ENCODE measurements around the gene KMO. TPM values are rescaled to one million over a fixed set of nuclear protein-coding genes. Genes with fewer than 3 reads are reported as not detected.
A peak's percentile ranks its signal among the peaks of the same experiment; 100 is the strongest.

Gene KMO
- polyA plus RNA-seq, 4 donors, result 0.45 to 3.2 (median 1.3) TPM

DNA sequence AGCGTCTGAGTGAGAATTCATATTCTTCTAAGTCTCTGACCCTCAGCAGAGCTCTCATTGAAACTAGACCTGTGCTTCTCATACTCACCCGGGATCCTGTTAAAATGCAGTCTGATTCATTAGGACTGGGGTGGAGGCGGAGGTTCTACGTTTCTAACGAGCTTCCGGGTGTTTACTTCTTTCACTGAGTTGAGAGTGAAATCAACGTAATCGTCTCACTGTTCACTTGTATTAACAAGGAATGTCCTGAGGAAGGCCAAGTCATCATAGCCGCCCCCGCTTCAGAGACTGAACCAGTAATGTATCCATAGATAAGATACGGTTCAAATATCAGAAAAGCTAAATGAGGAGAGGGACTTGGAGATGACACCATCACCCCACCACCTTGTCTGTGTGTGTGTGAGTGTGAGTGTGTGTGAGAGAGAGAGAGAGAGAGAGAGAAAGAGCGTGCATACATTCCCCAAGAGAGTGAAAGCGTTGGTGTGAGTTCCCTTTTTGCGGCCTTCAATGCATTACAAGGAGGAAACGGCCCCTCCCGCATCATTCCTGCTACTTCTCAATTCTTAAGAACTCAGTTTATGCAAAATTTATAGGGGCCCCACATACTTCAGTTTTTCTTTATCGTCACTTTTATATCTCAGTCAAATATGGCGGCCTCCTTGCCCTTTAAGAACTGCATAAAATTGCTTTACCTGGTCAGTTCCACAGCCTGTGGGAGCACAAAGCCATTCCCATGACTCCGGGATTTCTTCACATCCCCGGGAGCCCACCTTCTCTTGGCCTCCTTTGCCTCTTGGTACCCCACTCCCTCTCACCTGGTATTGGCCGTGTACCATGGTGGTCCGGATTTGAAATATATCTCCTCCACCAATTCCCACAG, 19.8 kb downstream of the KMO start:
- H3K27me3 ChIP-seq (ENCODE audit: control insufficient read depth in 3 of 3, insufficient read depth in 3 of 3, low read length in 3 of 3), result no peaks in the 10 kb centered on the region
- peak overlapping the region in 1 of 3 donors; percentile 57 for H3K27ac ChIP-seq (ENCODE audit: low read depth in 1 of 3, low read length in 2 of 3)
- no peaks in the 10 kb centered on the region for H3K4me1 ChIP-seq (ENCODE audit: control insufficient read depth in 3 of 3, insufficient read depth in 2 of 3, low read depth in 1 of 3, low read length in 2 of 3)
- WGBS, 3 donors, result 68 to 87% (median 73%) methylated on average over 22 of the region's 22 CpGs
- no peaks in the 10 kb centered on the region for H3K36me3 ChIP-seq (ENCODE audit: control insufficient read depth in 3 of 3, insufficient read depth in 2 of 3, low read depth in 1 of 3, low read length in 3 of 3)
- DNase-seq, result no peak
- FAIRE-seq, result no peak
- H3K9me3 ChIP-seq (ENCODE audit: control insufficient read depth in 2 of 2, insufficient read depth in 1 of 2, low read depth in 1 of 2, low read length in 1 of 2), result no peaks in the 10 kb centered on the region
- no peak overlapping the region for H3K4me3 ChIP-seq (ENCODE audit: low read depth in 1 of 3, low read length in 3 of 3)

DNA sequence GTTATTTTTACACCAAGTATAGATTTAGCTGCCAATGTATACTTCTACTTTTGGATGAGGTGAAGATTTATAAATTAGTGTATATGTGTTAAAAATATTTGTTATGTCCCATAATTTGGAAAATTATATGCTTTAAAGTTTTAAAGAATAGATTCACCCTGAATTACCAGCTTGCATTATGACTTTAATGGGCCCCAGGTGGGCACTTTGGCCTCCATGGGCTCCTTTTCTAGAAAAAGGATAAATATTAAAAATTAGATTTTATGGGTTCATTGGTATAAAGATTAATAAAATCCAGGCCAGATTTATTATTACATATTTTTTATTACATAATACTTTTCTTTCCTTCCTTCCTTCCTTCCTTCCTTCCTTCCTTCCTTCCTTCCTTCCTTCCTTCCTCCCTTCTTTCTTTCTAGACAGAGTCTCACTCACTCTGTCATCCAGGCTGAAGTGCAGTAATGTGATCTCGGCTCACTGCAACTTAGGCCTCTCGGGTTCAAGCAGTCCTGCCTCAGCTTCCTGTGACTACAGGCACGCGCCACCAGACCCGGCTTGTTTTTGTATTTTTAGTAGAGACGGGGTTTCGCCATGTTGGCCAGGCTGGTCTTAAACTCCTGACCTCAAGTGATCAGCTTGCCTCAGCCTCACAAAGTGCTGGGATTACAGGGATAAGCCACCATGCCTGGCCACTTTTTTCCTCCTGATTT, 21.9 kb downstream of the KMO start:
- FAIRE-seq, result no peak
- Histone ChIP-seq H3K27ac (ENCODE audit: low read depth in 1 of 3, low read length in 2 of 3) (no peak overlapping the region), H3K27me3 (ENCODE audit: control insufficient read depth in 3 of 3, insufficient read depth in 3 of 3, low read length in 3 of 3) (no peaks in the 10 kb centered on the region), H3K9me3 (ENCODE audit: control insufficient read depth in 2 of 2, insufficient read depth in 1 of 2, low read depth in 1 of 2, low read length in 1 of 2) (no peaks in the 10 kb centered on the region), H3K4me3 (ENCODE audit: low read depth in 1 of 3, low read length in 3 of 3) (no peak overlapping the region), H3K4me1 (ENCODE audit: control insufficient read depth in 3 of 3, insufficient read depth in 2 of 3, low read depth in 1 of 3, low read length in 2 of 3) (no peaks in the 10 kb centered on the region), H3K36me3 (ENCODE audit: control insufficient read depth in 3 of 3, insufficient read depth in 2 of 3, low read depth in 1 of 3, low read length in 3 of 3) (no peaks in the 10 kb centered on the region)
- DNase-seq, result no peak
- WGBS, 3 donors, result 86 to 95% (median 92%) methylated on average over 7 of the region's 7 CpGs

DNA sequence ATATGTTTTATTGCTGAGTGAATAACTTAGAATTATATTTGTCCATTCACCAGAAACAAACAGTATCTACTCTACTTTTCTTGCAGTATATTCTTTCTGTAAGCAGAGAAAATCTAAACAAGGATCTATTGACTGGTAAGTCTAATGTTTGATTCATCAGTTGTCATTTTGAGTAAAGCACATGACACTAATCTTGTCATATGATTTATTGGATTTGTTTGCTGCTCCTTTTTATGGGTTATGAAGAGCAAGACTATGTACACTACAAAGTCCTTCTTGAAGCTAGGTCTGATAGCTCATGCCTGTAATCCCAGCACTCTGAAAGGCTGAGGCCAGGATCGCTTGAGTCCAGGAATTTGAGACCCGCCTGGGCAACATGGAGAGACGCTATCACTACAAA, 23.3 kb downstream of the KMO start:
- Histone ChIP-seq H3K4me1 (ENCODE audit: control insufficient read depth in 3 of 3, insufficient read depth in 2 of 3, low read depth in 1 of 3, low read length in 2 of 3) (no peaks in the 10 kb centered on the region), H3K9me3 (ENCODE audit: control insufficient read depth in 2 of 2, insufficient read depth in 1 of 2, low read depth in 1 of 2, low read length in 1 of 2) (no peaks in the 10 kb centered on the region), H3K36me3 (ENCODE audit: control insufficient read depth in 3 of 3, insufficient read depth in 2 of 3, low read depth in 1 of 3, low read length in 3 of 3) (no peaks in the 10 kb centered on the region), H3K27ac (ENCODE audit: low read depth in 1 of 3, low read length in 2 of 3) (peak overlapping the region in 1 of 3 donors; percentile 23), H3K4me3 (ENCODE audit: low read depth in 1 of 3, low read length in 3 of 3) (no peak overlapping the region), H3K27me3 (ENCODE audit: control insufficient read depth in 3 of 3, insufficient read depth in 3 of 3, low read length in 3 of 3) (no peaks in the 10 kb centered on the region)
- WGBS, 3 donors, result 68 to 92% (median 78%) methylated on average over 3 of the region's 3 CpGs
- FAIRE-seq (no peak), DNase-seq (peak in 1 of 2 donors; percentile 35)

DNA sequence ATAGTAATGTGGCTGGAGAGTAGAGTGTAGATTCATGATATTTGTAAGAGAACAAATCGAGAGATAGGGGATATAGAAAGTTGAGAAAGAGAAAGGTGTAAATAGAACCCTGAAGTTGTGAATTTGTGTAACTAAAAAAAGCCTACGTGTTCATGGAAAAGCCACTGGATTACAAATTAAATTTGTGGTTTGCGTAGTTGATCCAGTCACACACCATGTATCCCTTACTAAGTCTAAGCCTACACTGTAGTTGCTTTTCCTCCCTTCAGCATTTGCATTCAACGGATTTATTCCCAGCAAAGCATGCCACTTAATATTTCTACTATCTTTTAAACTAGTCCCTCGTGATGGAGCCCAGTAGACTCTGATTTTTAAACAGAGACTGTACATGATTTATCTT, 24.9 kb downstream of the KMO start:
- no peaks in the 10 kb centered on the region for H3K36me3 ChIP-seq (ENCODE audit: control insufficient read depth in 3 of 3, insufficient read depth in 2 of 3, low read depth in 1 of 3, low read length in 3 of 3)
- H3K4me3 ChIP-seq (ENCODE audit: low read depth in 1 of 3, low read length in 3 of 3), result no peak overlapping the region
- DNase-seq, result no peak
- WGBS, 3 donors, result 84 to 89% (median 84%) methylated on average over 5 of the region's 5 CpGs
- H3K9me3 ChIP-seq (ENCODE audit: control insufficient read depth in 2 of 2, insufficient read depth in 1 of 2, low read depth in 1 of 2, low read length in 1 of 2), result no peaks in the 10 kb centered on the region
- H3K4me1 ChIP-seq (ENCODE audit: control insufficient read depth in 3 of 3, insufficient read depth in 2 of 3, low read depth in 1 of 3, low read length in 2 of 3), result no peaks in the 10 kb centered on the region
- H3K27me3 ChIP-seq (ENCODE audit: control insufficient read depth in 3 of 3, insufficient read depth in 3 of 3, low read length in 3 of 3), result no peaks in the 10 kb centered on the region
- FAIRE-seq, result no peak
- H3K27ac ChIP-seq (ENCODE audit: low read depth in 1 of 3, low read length in 2 of 3), result no peak overlapping the region

DNA sequence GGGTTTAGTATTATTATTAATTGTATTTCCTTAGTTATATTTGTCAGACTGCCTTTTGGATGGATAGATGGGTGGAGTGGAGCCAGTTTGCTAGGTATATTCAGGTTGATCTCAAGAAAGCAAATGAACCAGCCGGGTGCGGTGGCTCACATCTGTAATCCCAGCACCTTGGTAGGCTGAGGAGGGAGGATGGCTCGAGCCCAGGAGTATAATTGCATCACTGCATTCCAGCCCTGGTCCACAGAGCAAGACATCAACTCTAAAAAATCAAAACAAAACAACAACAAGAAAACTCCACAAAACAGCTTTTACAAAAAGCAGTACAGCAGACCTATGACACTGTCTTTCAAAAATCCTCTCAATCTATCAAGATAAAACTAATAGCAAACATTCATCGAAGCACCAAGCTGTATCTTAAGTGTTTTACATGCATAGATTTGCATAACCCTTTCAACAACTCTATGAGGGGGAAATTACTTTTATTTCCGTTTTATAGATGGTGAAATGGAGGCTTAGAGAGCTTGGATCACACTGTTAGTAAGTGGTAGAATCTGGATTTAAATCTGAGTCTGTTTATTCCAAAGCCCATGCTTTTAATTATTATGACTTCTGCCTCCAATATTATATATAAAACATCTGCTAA, 25.5 kb downstream of the KMO start:
- Histone ChIP-seq H3K4me3 (ENCODE audit: low read depth in 1 of 3, low read length in 3 of 3) (no peak overlapping the region), H3K9me3 (ENCODE audit: control insufficient read depth in 2 of 2, insufficient read depth in 1 of 2, low read depth in 1 of 2, low read length in 1 of 2) (no peaks in the 10 kb centered on the region), H3K36me3 (ENCODE audit: control insufficient read depth in 3 of 3, insufficient read depth in 2 of 3, low read depth in 1 of 3, low read length in 3 of 3) (no peaks in the 10 kb centered on the region), H3K27ac (ENCODE audit: low read depth in 1 of 3, low read length in 2 of 3) (no peak overlapping the region), H3K27me3 (ENCODE audit: control insufficient read depth in 3 of 3, insufficient read depth in 3 of 3, low read length in 3 of 3) (no peaks in the 10 kb centered on the region), H3K4me1 (ENCODE audit: control insufficient read depth in 3 of 3, insufficient read depth in 2 of 3, low read depth in 1 of 3, low read length in 2 of 3) (no peaks in the 10 kb centered on the region)
- FAIRE-seq (no peak), DNase-seq (no peak)
- WGBS, 3 donors, result 72 to 81% (median 79%) methylated on average over 5 of the region's 5 CpGs

DNA sequence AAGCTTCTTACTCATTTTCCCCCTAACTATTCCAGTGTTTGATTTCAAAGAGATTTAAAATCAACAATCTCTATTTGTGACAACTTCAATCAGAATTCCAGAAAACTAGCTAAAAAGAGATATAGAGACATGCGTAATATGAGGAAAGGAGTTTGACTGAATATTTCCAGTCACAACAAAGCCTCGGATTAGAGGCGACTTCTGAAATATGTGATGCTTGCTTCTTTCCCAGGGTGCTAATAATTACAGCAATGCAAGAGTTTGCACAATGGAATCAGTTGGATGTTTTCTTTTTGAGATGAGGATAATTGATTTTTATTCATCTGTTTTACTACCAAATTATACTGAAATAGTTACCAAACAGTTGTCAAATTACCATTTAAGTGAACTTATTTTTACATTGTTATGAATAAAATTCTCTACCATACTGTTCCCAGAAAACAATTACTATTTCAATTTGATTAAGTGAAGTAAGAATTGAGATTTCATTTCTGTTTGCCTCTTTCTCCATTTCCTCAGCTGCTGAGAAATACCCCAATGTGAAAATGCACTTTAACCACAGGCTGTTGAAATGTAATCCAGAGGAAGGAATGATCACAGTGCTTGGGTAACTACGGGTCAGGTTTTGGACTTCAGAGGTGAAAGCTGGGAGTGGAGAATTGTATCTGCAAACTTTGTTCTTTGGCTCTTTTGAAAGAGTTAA, 28.1 kb downstream of the KMO start:
- WGBS, 3 donors, result 75 to 81% (median 79%) methylated on average over 4 of the region's 4 CpGs
- Histone ChIP-seq H3K4me3 (ENCODE audit: low read depth in 1 of 3, low read length in 3 of 3) (no peak overlapping the region), H3K27me3 (ENCODE audit: control insufficient read depth in 3 of 3, insufficient read depth in 3 of 3, low read length in 3 of 3) (no peaks in the 10 kb centered on the region), H3K4me1 (ENCODE audit: control insufficient read depth in 3 of 3, insufficient read depth in 2 of 3, low read depth in 1 of 3, low read length in 2 of 3) (no peaks in the 10 kb centered on the region), H3K9me3 (ENCODE audit: control insufficient read depth in 2 of 2, insufficient read depth in 1 of 2, low read depth in 1 of 2, low read length in 1 of 2) (no peaks in the 10 kb centered on the region), H3K27ac (ENCODE audit: low read depth in 1 of 3, low read length in 2 of 3) (no peak overlapping the region), H3K36me3 (ENCODE audit: control insufficient read depth in 3 of 3, insufficient read depth in 2 of 3, low read depth in 1 of 3, low read length in 3 of 3) (no peaks in the 10 kb centered on the region)
- DNase-seq (peak in 1 of 2 donors; percentile 19), FAIRE-seq (no peak)

DNA sequence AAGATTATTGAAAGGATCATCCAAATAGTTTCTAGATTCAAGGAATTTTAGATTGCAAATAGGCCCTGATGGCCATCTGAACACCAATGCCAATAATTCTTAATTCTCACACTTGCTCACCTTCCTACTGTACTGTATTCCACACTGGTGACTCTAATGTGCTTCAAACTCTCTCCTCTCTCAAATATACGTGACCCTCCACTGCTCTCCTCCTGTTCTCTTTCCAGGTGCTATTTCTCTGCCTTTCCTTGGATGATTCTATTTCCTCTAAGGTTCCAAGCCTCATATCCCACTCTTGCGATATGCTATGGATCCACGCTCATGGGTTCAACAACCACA, 28.6 kb downstream of the KMO start:
- no peak for FAIRE-seq

DNA sequence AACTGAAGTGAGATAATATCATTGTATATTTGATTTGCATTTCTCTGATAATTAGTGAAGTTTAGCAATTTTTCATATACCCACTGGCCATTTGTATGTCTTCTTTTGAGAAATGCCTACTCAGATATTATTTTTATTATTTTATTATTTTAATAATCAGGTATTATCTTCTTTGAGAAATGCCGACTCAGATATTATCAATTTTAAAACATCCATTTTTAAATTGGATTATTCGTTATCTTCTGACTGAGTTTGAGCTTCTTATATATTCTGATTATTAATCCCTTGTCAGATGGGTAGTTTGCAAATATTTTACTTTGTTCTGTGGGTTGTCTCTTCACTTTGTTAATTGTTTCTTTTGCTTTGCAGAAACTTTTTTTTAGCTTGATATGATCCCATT, 37.7 kb downstream of the KMO start:
- WGBS, 3 donors, result 83 to 92% (median 87%) methylated on average over 2 of the region's 2 CpGs
- FAIRE-seq (no peak), DNase-seq (no peak)
- H3K4me1 ChIP-seq (ENCODE audit: control insufficient read depth in 3 of 3, insufficient read depth in 2 of 3, low read depth in 1 of 3, low read length in 2 of 3), result no peaks in the 10 kb centered on the region
- H3K9me3 ChIP-seq (ENCODE audit: control insufficient read depth in 2 of 2, insufficient read depth in 1 of 2, low read depth in 1 of 2, low read length in 1 of 2), result peaks cover 0 to 2% of the 10 kb centered on the region in 2 donors
- no peak overlapping the region for H3K4me3 ChIP-seq (ENCODE audit: low read depth in 1 of 3, low read length in 3 of 3)
- H3K27ac ChIP-seq (ENCODE audit: low read depth in 1 of 3, low read length in 2 of 3), result no peak overlapping the region
- H3K27me3 ChIP-seq (ENCODE audit: control insufficient read depth in 3 of 3, insufficient read depth in 3 of 3, low read length in 3 of 3), result no peaks in the 10 kb centered on the region
- H3K36me3 ChIP-seq (ENCODE audit: control insufficient read depth in 3 of 3, insufficient read depth in 2 of 3, low read depth in 1 of 3, low read length in 3 of 3), result no peaks in the 10 kb centered on the region

More for the DNA sequence above, 28.6 kb downstream of the KMO start:
- no peak for DNase-seq
- no peaks in the 10 kb centered on the region for H3K9me3 ChIP-seq (ENCODE audit: control insufficient read depth in 2 of 2, insufficient read depth in 1 of 2, low read depth in 1 of 2, low read length in 1 of 2)
- H3K27me3 ChIP-seq (ENCODE audit: control insufficient read depth in 3 of 3, insufficient read depth in 3 of 3, low read length in 3 of 3), result no peaks in the 10 kb centered on the region
- no peaks in the 10 kb centered on the region for H3K4me1 ChIP-seq (ENCODE audit: control insufficient read depth in 3 of 3, insufficient read depth in 2 of 3, low read depth in 1 of 3, low read length in 2 of 3)
- no peak overlapping the region for H3K27ac ChIP-seq (ENCODE audit: low read depth in 1 of 3, low read length in 2 of 3)
- 83 to 91% (median 88%) methylated on average over 3 of the region's 3 CpGs for WGBS, 3 donors
- no peaks in the 10 kb centered on the region for H3K36me3 ChIP-seq (ENCODE audit: control insufficient read depth in 3 of 3, insufficient read depth in 2 of 3, low read depth in 1 of 3, low read length in 3 of 3)
- no peak overlapping the region for H3K4me3 ChIP-seq (ENCODE audit: low read depth in 1 of 3, low read length in 3 of 3)
